ENCODE results near the gene DCC.

GRCh38 chr18:53536908-53537307, 1196.9 kb downstream of the DCC start:
- no peak for TF ChIP-seq CTCF (IDR thresholded peaks at IDR 0.05)
- no peak for TF ChIP-seq CREB1 (CRISPR knock-in tag; IDR thresholded peaks at IDR 0.05)
- TF ChIP-seq, protein P1, sequence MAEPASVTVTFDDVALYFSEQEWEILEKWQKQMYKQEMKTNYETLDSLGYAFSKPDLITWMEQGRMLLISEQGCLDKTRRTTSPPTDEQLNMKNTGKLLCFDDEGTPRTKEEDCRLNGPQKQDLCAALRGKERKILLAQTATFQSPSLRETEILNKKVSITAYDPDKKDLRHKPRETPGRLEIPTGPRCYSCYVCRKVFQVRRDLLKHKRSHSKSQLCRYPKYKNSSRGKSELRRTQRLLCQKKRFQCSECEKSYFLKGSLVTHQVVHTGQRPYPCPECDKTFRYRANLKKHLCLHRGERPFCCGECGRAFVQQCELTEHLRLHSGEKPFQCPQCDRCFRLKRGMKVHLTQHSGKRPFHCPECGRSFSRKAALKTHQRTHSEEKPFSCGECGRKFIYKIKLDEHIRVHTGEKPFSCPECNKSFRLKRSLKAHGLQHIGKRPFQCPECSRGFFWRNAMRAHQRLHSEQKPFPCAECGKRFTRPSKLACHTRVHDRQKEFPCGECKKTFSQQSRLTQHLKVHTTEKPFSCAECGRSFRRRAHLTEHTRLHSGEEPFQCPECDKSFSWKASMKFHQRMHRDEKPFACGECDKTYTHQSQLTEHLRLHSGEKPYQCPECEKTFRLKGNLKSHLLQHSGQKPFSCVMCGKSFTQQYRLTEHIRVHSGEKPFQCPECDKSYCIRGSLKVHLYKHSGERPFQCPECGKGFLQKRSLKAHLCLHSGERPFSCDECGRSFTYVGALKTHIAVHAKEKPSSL (CRISPR knock-in tag; conservative IDR thresholded peaks at IDR 0.05), result no peak
- TF ChIP-seq PRDM15 (CRISPR knock-in tag; IDR thresholded peaks at IDR 0.05), result no peak
- TF ChIP-seq NFYB (CRISPR knock-in tag; conservative IDR thresholded peaks at IDR 0.05; ENCODE audit: low read depth), result no peak
- TF ChIP-seq, protein P2, sequence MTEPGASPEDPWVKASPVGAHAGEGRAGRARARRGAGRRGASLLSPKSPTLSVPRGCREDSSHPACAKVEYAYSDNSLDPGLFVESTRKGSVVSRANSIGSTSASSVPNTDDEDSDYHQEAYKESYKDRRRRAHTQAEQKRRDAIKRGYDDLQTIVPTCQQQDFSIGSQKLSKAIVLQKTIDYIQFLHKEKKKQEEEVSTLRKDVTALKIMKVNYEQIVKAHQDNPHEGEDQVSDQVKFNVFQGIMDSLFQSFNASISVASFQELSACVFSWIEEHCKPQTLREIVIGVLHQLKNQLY (CRISPR knock-in tag; IDR thresholded peaks at IDR 0.05), result no peak
- no peak for TF ChIP-seq RELA (CRISPR knock-in tag; IDR thresholded peaks at IDR 0.05; ENCODE audit: borderline replicate concordance)
- TF ChIP-seq, protein P3, sequence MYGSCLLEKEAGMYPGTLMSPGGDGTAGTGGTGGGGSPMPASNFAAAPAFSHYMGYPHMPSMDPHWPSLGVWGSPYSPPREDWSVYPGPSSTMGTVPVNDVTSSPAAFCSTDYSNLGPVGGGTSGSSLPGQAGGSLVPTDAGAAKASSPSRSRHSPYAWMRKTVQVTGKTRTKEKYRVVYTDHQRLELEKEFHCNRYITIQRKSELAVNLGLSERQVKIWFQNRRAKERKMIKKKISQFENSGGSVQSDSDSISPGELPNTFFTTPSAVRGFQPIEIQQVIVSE (CRISPR knock-in tag; IDR thresholded peaks at IDR 0.05; ENCODE audit: borderline replicate concordance), result no peak
- no peak for TF ChIP-seq ELF4 (CRISPR knock-in tag; IDR thresholded peaks at IDR 0.05; ENCODE audit: low read depth)
- no peak for TF ChIP-seq CBFB (CRISPR knock-in tag; IDR thresholded peaks at IDR 0.05; ENCODE audit: low read depth)
- TF ChIP-seq, protein P4, sequence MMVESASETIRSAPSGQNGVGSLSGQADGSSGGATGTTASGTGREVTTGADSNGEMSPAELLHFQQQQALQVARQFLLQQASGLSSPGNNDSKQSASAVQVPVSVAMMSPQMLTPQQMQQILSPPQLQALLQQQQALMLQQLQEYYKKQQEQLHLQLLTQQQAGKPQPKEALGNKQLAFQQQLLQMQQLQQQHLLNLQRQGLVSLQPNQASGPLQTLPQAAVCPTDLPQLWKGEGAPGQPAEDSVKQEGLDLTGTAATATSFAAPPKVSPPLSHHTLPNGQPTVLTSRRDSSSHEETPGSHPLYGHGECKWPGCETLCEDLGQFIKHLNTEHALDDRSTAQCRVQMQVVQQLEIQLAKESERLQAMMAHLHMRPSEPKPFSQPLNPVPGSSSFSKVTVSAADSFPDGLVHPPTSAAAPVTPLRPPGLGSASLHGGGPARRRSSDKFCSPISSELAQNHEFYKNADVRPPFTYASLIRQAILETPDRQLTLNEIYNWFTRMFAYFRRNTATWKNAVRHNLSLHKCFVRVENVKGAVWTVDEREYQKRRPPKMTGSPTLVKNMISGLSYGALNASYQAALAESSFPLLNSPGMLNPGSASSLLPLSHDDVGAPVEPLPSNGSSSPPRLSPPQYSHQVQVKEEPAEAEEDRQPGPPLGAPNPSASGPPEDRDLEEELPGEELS (CRISPR knock-in tag; IDR thresholded peaks at IDR 0.05), result no peak
- TF ChIP-seq, protein P5, sequence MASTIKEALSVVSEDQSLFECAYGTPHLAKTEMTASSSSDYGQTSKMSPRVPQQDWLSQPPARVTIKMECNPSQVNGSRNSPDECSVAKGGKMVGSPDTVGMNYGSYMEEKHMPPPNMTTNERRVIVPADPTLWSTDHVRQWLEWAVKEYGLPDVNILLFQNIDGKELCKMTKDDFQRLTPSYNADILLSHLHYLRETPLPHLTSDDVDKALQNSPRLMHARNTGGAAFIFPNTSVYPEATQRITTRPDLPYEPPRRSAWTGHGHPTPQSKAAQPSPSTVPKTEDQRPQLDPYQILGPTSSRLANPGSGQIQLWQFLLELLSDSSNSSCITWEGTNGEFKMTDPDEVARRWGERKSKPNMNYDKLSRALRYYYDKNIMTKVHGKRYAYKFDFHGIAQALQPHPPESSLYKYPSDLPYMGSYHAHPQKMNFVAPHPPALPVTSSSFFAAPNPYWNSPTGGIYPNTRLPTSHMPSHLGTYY (CRISPR knock-in tag; IDR thresholded peaks at IDR 0.05), result no peak
- TF ChIP-seq FOXK1 (CRISPR knock-in tag; IDR thresholded peaks at IDR 0.05), result no peak
- TF ChIP-seq ZNF138 (CRISPR knock-in tag; conservative IDR thresholded peaks at IDR 0.05), result no peak
